ENCODE results near the gene POLG2.

POLG2 gene

GRCh38 chr17:64520359-64520758 lies 23.5 kb upstream of the POLG2 start:
- no peak overlapping the region for H3K4me3 ChIP-seq (ENCODE audit: low read depth, low read length)
- in situ Hi-C loops (cut with HindIII; ENCODE audit: low sequenced_read_pairs): no loop called here
- TF ChIP-seq CTCF (IDR thresholded peaks at IDR 0.05; ENCODE audit: low read depth, low read length): no peak
- DNase-seq (ENCODE audit: low read depth, low spot score): no peak

- H3K4me3 ChIP-seq (ENCODE audit: low read depth, low read length): no peak overlapping the region
- in situ Hi-C loops (cut with HindIII; ENCODE audit: low sequenced_read_pairs): no loop called here
Measured at GRCh38 chr17:64519601-64520000, 22.7 kb upstream of the POLG2 start.

GRCh38 chr17:64515829-64516228 lies 19.0 kb upstream of the POLG2 start:
- H3K4me3 ChIP-seq (ENCODE audit: low read depth, low read length): no peak overlapping the region
- no peak for DNase-seq (ENCODE audit: low read depth, low spot score)
- TF ChIP-seq CTCF (IDR thresholded peaks at IDR 0.05; ENCODE audit: low read depth, low read length): no peak
- in situ Hi-C loops (cut with HindIII; ENCODE audit: low sequenced_read_pairs): no loop called here

More at GRCh38 chr17:64519601-64520000, 22.7 kb upstream of the POLG2 start:
- no peak for DNase-seq (ENCODE audit: low read depth, low spot score)
- no peak for TF ChIP-seq CTCF (IDR thresholded peaks at IDR 0.05; ENCODE audit: low read depth, low read length)

- no peak for TF ChIP-seq CTCF (IDR thresholded peaks at IDR 0.05; ENCODE audit: low read depth, low read length)
- no peak for DNase-seq (ENCODE audit: low read depth, low spot score)
- in situ Hi-C loops (cut with HindIII; ENCODE audit: low sequenced_read_pairs): no loop called here
- H3K4me3 ChIP-seq (ENCODE audit: low read depth, low read length): no peak overlapping the region
Measured at GRCh38 chr17:64515419-64515818, 18.6 kb upstream of the POLG2 start.

- DNase-seq (ENCODE audit: low read depth, low spot score): no peak
- no peak for TF ChIP-seq CTCF (IDR thresholded peaks at IDR 0.05; ENCODE audit: low read depth, low read length)
- H3K4me3 ChIP-seq (ENCODE audit: low read depth, low read length): no peak overlapping the region
- in situ Hi-C loops (cut with HindIII; ENCODE audit: low sequenced_read_pairs): no loop called here
Measured at GRCh38 chr17:64509179-64509578, 12.3 kb upstream of the POLG2 start.

GRCh38 chr17:64508683-64509082 lies 11.8 kb upstream of the POLG2 start:
- DNase-seq (ENCODE audit: low read depth, low spot score): no peak
- TF ChIP-seq CTCF (IDR thresholded peaks at IDR 0.05; ENCODE audit: low read depth, low read length): no peak
- H3K4me3 ChIP-seq (ENCODE audit: low read depth, low read length): no peak overlapping the region
- in situ Hi-C loops (cut with HindIII; ENCODE audit: low sequenced_read_pairs): no loop called here

GRCh38 chr17:64507413-64507782 lies 10.5 kb upstream of the POLG2 start:
- peak; percentile 51 for TF ChIP-seq CTCF (IDR thresholded peaks at IDR 0.05; ENCODE audit: low read depth, low read length)
- in situ Hi-C loops (cut with HindIII; ENCODE audit: low sequenced_read_pairs): no loop called here

More at GRCh38 chr17:64507413-64507782, 10.5 kb upstream of the POLG2 start:
- H3K4me3 ChIP-seq (ENCODE audit: low read depth, low read length): peak overlapping the region; percentile 98
- peak; percentile 77 for DNase-seq (ENCODE audit: low read depth, low spot score)
